Stimulated activated CD4-positive, alpha-beta T cell treated with anti-CD3 and anti-CD28 coated beads, Interleukin-1b, Interleukin-23, amount 100 ng/mL, for 24 hours (primary cell): ENCODE results near the gene XPNPEP3.

ENCODE experiments used
- DNase-seq, 4 experiments: peaks; one replicate each; pipeline ENCODE4 v3.0.0-alpha.2; 2020; ENCODE audit warnings: low read depth in 4 of 4, low spot score in 1 of 4

The XPNPEP3 gene

DNA sequence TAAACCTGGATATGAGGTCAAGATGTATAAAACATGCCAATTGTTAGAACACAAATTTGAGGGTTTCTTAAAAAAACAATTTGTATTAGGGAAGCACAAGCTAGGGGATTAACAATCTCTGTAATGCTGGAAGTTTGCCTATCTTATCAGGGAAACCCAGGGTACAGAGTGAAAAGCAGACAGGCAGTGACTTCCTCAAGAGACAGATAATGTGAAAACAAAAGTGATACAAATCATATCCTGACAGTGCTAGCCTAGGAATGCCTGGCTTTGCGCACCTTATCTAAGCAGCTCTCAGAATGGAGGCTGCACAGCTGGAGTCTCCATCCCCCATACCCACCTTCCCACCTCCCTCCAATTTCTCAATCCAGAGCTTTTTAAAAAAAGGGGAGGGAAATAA lies 71.7 kb downstream of the XPNPEP3 start:
- DNase-seq, result no peak

DNA sequence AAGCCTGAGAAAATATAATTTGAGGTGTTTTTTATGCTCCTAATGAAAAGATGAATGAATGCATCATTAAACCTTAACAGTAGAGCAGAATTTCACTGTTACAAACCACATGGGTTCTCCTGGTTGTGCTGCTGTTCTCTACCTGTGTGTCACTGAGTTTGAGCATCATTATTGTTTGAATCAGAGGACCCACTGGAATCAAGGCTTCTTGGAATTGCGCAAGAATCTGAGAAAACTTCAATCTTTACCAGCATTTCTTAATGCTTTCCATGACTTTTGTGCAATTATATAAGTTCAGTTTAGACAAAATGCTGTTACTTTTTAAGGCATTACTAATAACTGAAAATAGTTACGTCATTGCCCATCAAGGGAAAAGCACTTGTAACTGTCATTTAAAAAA lies 75.4 kb downstream of the XPNPEP3 start:
- no peak for DNase-seq

DNA sequence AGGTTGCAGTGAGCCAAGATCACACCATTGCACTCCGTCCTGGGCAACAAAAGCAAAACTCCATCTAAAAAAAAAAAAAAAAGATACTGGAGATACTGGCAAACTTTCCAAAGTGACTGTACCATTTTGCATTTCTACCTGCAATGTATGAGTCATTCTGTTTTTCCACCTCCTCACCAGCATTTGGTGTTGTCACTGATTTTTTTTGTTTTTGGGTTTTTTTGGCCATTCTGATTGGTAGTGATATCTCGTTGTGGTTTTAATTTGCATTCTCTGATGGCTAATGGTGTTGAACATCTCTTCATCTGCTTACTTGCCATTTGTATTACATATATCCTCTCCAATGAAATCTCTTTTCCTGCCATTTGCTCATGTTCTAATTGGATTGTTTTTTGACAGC lies 82.3 kb downstream of the XPNPEP3 start:
- DNase-seq, result no peak

DNA sequence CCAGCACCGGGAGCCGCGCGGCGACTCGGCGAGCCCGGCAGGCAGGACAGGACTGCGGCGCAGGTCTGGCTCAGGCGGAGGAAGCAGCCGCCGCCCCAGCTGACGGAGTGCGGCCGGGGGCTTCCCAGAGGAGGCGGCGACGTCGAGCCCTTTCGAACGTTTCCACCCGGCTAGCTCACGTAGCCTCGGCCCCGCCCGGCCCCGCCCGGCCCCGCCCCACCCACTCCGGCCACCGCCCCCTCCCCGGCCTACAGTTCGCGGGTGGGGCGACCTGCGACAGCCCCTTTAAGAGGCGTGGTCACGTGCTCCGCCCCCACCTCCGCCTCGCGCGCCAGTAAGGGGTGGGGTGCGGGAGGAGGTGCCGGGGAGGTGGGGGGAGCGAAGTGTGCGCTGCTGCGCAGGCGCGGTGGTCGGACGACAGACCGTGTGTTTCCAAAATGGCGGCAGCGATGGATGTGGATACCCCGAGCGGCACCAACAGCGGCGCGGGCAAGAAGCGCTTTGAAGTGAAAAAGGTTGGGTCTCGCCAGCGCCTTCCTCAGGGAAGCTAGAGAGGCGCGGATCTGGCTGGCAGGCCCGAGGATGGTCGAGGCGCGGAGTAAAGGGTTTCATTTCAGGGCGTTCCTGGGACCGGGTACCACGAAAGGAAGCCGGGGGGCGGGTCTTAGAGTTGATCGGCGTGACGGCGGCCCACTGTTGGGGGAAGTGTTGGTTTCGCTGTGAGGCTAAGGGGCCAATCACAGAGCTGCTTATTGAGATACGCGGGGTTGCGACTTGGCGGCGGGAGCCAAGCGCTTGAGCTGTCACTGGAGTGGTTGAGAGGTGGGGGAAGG lies 94.2 kb downstream of the XPNPEP3 start, which contains the start of gene RBX1:
RBX1 (plus strand) TSS at position 417 of the 833 bp plus-strand sequence; CDS start at position 438, 21 bp downstream.
- peak; percentile 97 to 99 (median 98) for DNase-seq

DNA sequence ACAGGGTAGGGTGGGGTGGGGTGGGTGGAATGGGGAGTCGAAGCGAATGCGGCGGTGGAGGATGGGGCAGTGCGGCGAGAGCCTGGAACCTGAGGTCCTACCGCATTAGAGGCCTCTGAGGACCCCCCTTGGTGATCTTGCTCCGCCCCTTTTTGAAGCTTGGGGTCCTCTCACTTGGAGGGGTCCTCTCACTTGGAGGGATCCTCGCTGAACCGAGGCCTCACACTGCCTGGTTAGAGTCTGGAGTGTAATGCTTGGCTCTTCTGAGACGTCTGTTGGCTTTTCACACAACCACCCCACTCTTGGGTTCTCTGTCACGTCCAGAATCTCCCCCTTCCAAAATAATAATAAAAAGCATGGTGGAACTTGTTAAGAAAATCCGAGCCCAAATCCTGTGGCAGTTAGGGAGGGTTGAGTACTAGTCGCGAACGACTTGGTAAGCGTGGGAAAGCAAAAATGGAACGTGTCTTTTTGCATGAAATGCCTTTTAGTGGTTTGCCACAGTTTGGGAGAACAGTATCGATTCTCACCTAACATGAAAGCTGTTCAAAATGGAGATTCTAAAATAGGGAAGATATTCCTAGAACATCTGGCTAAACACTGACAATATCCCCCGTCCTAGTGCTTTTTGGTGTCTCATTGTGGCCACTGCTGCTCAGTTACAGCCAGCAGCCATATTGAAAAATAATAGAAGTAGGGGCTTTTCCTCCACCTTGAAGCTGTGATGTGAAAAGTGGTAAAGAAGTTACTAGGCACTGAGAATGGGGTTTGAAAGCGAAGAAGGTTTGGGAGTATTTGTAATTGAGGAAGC lies 95.1 kb downstream of the XPNPEP3 start:
- DNase-seq, result no peak

DNA sequence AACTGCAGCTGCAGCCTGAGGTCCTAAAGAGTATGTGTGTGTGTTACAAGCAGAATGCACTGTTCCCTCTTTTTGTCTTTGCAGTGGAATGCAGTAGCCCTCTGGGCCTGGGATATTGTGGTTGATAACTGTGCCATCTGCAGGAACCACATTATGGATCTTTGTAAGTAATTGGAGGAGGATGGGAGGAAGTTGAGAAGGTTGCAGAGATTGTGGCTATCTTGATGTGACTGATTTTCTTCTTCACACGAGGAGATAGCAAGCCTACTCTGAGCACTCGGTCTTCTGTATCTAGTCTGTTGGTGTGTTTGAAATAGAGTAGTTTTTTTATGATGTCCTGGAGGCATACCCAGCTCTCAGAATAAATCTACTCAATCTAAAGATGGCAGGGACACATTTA lies 96.5 kb downstream of the XPNPEP3 start:
- DNase-seq, result no peak

DNA sequence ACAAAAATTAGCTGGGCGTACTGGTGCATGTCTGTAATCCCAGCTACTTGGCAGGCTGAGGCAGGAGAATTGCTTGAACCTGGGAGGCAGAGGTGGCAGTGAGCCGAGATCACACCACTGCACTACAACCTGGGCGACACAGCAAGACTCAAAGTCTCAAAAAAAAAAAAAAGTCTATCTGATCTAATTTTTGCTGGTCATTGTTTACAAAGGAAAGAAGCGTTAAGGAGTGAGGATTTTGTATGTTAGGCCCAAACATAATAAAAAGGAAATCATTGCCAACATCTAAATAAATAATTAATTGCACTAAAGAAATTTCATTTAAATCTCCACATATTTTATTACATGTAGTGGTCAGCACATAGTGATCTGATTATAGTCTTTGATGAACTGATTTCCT lies 97.2 kb downstream of the XPNPEP3 start:
- DNase-seq, result no peak

DNA sequence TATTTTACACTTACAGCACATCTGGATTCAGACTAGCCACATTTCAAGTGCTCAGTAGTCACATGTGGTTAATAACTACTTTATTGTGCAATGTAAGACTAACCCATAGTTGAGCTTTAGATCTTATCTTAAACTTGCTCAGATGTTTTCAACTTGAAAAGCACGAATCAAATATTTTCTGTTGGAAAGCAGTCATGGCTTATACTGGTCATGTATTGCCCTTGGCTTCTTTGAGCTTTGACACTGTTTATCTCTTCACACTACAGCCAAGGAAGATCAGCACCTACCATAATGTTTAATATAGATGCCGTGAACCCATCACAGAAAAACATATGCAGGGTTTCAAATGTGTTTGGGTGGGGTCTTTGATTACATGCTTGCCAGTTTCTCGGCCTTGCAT lies 98.6 kb downstream of the XPNPEP3 start:
- no peak for DNase-seq

DNA sequence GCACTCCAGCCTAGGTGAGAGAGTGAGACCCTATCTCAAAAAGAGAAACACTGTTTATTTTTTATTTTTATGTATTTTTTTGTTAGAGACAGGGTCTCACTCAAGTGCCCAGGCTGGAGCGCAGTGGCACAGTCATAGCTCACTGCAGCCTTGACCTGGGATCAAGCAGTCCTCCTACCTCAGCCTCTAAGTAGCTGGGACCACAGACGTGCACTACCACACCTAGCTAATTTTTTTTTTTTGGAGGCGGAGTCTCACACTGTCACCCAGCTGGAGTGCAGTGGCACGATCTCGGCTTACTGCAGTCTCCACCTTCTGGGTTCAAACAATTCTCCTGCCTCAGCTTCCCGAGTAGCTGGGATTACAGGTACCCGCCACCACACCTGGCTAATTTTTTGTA lies 100.7 kb downstream of the XPNPEP3 start:
- DNase-seq, result no peak

DNA sequence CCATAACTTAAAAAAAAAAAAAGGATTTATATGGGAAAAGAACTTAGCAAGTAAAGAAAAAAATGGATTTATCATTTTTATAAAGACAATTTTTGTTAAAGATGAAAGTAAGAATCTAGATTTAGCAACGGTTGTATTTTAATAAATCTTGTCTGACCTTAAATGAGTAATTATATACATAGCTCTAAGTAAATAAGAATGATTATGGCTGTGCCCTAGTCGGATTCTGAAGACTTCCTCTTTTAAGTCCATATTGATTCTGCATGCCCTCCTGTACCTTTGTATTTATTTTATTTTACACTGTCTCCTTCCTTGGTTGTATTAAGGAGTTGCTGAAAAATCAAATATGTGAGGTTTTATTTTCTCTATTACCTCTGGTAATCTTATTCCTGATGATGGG lies 101.4 kb downstream of the XPNPEP3 start:
- DNase-seq, result no peak

DNA sequence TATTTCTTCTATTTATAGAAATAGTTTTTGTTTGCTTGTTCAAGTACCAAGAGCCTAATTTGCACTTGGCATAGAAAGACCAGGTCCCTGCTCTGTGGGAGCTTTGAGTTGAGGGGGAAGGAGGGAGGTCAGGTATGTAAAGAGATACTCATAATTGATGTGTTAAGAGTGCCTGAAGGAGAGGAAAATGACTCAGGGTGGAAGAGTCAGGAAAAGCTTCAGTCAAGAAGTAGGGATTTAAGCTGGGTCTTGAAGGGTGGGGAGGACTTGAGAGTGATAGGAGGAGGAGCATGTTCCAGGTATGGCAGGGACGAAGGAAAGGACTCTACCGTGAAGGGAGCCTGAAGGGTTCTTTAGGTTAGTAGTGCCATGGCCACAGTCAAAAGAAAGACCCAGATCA lies 103.2 kb downstream of the XPNPEP3 start:
- no peak for DNase-seq

DNA sequence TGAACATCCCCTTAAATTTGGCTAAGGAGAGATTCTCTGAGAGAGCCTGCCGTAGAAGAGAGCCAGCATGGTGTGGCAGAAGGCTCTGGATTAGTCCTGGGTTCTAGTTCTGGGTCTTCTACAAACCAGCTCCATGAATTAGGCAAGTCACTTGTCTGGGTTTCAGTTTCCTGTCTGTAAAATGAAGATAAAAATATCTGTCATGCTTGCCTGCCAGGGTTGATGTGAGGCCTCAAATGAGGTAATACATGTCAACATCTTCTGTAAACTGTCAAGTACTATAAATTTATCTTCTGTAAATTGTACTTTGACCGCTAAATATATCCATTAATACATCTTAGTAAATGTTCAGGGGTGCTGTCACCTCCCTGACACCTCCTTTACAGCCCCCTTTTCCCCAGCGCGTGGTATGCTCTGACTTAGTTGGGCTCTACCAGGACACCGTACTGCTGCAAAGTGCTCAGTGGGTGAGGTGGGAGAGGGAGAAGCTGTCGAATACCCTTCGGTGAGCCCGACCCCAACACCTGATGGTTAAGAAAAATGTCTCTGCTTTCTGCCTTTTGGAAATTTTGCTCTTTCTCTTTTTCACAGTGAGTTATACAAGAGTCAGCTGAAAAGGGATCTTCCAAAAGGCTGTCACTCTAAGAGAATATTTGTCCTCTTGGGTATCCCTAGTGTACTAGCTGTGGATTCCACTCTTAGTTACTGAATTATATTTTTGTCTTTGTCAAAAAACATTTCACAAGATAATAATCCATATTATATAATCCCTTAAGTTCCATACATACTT lies 109.2 kb downstream of the XPNPEP3 start:
- DNase-seq, result no peak

DNA sequence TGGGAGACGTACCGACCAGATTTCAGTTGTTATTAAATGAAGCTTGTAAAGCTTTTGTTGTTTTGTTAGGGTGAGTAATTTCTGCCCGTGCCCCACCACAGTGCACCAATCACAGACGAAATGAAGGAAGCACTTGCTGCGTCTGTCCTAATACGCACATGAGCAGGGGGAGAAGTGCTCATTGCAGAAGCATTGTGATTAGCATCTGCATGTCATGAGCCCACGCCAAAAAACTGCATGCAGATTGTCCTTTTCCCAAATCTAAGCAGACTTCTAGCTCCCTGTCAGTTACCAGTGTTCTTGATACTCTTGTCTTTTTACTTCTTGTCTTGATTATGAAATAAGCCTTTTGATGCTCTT lies 109.8 kb downstream of the XPNPEP3 start:
- no peak for DNase-seq

DNA sequence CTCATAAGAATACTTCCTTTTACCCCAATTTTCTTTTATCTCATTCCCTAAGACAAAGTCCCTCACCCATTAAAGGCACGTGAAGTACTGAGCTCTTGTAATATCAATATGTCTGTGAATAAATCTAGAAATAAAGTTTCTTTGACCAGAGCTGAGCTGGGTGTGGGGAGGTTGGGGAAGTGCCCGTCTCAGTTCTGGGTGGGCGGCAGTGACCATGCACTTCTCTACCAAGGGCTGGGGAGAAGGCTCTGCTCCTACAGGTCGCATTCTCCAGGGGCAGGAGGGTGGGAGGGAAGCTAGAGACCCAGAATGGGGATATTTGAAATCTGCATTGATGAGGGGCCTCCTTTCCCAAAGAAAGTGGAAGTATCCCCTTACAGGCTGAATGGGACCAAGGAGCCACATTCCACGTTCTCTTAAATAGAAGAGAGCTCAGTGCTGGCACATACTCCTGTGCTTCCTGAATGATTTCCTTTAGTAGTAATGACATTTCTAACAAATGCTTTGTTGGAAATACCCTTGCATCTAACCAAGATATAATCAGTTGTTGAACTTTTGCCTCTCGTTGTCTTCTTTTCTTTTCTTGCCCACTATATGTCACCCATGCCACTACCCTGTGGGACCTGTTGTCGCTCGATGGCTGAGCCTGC lies 110.3 kb downstream of the XPNPEP3 start:
- no peak for DNase-seq

DNA sequence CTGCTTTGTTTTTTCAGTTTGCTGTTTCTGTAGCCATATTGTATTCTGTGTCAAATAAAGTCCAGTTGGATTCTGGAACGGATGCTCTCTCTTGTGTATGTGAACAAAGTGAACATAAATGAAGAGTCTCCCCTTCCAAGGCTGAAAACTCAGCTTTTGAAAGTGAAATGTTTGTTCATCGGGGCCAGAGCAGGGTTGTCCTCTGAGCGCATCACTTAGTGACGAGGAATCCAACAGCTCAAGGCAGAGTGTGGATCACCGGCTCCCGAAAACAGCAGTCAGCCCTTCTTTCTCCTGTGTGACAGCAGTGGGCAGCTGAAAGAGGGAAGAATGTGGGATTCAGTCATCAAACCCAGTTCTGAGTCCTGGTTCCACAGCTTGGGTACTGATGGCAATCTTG lies 115.6 kb downstream of the XPNPEP3 start:
- DNase-seq, result no peak

DNA sequence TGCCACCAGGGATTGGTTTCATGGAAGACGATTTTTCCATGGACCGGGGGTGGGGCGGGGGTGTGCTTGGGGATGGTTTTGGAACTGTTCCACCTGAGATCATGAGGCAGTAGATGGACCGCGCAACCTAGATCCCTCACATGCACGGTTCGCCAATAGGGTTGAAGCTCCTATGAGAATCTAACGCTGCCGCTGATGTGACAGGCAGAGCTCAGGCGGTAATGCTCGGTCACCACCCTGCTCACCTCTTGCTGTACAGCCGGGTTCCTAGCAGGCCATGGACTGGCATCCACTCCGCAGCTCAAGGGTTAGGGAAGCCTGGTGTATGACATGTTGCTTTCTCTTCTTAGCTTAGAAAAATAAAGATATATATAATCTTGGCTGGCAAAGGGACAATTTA lies 116.2 kb downstream of the XPNPEP3 start:
- peak in 1 of 4 experiments; percentile 2 for DNase-seq

DNA sequence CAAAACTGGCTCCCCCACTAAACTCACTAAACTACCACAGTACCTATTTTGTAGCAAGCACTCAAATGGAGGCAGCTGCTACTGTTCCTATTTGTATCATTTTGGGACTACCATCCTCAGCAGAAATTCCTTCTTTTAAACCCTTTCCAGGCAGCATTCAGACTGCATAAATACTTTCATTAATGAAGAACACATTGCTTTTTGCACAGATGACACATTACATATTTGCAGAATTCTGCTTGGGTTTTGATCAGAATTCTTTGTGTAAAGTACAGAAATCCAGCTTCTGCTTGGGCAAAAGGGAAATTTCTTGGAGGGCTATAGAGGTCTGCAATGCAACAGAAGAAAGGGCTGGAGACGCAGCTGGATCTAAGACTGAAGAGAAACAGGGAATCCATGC lies 118.4 kb downstream of the XPNPEP3 start:
- no peak for DNase-seq

DNA sequence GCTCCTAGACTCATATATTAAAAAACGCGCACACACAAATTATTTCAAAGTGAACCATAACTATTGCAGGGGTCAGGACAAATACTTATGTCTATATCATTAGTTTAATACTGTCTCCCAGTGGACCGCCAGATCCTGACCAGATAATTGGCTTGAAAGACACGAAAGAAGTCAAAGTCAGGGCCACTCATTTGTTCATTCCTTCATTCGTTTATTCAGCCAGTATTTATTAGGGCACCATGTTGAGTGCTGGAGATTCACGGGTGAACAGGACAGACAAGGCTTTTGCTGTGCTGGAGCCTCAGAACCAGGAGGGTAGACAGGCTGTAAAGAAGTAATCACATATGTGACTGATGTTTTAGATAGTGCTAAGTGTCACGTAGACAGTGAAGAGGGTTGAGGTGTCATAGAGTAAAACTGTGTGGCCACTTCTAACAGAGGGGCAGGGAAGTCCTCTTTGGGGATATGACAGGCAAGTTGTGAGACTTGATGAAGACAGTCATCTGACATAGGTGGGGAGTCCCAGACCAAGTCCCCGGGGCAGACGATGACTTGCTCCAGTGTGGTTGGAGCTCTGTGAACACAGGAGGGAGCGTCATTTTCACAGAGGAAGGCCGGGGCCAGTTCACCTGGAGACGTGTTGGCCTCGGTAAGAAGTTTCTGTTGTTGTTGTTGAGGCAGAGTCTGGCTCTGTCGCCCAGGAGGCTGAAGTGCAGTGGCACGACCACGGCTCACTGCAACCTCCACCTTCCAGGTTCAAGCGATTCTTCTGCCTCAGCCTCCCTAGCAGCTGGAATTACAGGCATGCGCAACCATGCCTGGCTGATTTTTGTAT lies 120.1 kb downstream of the XPNPEP3 start:
- DNase-seq, result no peak

DNA sequence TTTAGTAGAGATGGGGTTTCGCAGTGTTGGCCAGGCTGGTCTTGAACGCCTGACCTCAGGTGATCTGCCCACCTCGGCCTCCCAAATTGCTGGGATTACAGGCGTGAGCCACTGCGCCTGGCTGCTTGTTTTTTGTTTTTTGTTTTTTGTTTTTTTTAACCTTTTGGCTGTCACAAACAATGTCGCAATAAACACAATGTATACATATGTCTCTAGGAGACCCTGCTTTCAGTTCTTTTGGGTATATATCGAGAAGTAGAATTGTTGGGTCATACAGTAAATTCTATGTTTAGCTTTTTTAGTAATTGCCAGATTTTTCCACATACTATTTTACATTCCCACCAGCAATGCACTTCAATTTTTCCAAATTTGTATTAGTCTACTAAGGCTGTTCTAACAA lies 122.2 kb downstream of the XPNPEP3 start:
- DNase-seq, result no peak

DNA sequence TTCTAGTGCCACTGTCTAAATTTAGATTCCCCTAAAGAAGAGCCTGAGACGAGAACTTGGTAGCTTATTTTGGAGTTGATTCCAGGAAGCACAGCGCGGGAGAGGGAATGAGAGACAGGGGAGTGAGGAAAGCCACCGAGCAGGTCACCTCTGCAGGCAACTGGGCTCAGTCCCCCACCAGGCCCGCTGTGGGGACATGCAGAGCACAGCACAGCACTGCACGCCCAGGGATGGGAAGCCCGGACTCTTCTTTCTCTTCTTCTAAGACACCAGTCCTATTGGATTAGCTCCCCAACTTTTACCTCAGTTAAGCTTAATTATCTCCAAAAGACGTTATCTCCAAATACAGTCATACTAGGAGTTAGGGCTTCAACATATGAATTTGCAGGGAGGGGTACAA lies 122.9 kb downstream of the XPNPEP3 start:
- no peak for DNase-seq
